Stomach smooth muscle (tissue), 2 donors: ENCODE data around the gene RPS15A.
A peak's percentile ranks its signal among the peaks of the same experiment; 100 is the strongest.
"Not testable (repeated sequence)": the region's sequence is repeated elsewhere in the genome, so short reads cannot be mapped to it uniquely, and the experiment has no call there.

ENCODE experiments used
- H3K27ac ChIP-seq: one replicate; pipeline ENCODE4 v1.7.0; 2013; ENCODE audit warnings: mild to moderate bottlenecking, low read length, inconsistent platforms
- H3K27me3 ChIP-seq, 2 donors: one replicate each; pipeline ENCODE4 v1.7.0; 2013; ENCODE audit warnings: low read length in 2 of 2; ENCODE audit not compliant: insufficient read depth in 2 of 2, control insufficient read depth in 1 of 2
- H3K36me3 ChIP-seq, 2 donors: one replicate each; pipeline ENCODE4 v1.7.0; 2013; ENCODE audit warnings: low read length in 2 of 2; ENCODE audit not compliant: control insufficient read depth in 2 of 2, insufficient read depth in 2 of 2
- H3K4me1 ChIP-seq: one replicate; pipeline ENCODE4 v1.7.0; 2013; ENCODE audit warnings: low read length; ENCODE audit not compliant: control insufficient read depth, insufficient read depth
- H3K4me3 ChIP-seq, 2 donors: one replicate each; pipeline ENCODE4 v1.7.0; 2013; ENCODE audit warnings: low read length in 2 of 2
- H3K9ac ChIP-seq, 2 donors: one replicate each; pipeline ENCODE4 v1.7.0; 2013; ENCODE audit warnings: low read length in 2 of 2, mild to moderate bottlenecking in 1 of 2
- H3K9me3 ChIP-seq, 2 donors: one replicate each; pipeline ENCODE4 v1.7.0; 2013; ENCODE audit warnings: low read length in 2 of 2; ENCODE audit not compliant: control insufficient read depth in 2 of 2
- donor health status: healthy.
- donor health status: Pancreatic carcinoma.

RPS15A gene

DNA sequence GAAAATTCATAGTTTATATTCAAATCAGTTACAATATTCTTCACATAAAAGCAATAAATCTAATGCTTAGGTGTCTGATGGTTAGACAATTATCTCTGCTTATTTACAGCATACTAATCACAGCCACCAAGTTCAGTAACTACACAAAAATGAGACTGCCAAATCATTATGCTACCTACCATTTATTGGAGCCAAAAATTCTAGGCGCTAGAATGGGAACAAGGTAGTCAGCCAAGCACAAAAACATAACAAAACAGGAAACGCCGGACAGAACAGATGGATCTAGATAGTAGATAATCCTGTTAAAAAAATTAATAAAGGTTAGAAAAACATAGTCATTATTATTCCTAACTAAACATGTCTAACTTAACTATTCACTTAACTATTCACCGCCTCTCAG lies 7.6 kb upstream of the RPS15A start:
- no peak overlapping the region for H3K27ac ChIP-seq
- H3K4me3 ChIP-seq, result no peak overlapping the region
- no peak overlapping the region for H3K9ac ChIP-seq

DNA sequence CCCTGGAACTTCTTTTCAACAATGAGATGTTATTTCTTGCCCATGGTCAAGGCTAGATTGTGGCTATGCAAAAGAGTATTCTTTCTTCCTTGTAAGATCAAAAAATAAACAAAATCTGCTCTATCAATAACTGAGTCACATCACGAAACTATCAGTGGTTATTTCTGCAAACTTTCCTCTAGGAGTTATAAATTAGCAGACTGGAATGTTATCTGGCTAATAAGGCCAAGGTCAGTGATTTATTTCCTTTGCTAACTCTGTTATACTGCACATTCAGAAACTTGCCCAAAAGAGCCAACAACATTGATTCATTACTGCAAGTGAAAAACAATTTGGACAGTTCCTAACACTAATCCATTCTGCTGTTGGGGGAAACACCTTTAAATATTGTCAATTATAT lies 6.2 kb upstream of the RPS15A start:
- no peak overlapping the region for H3K9ac ChIP-seq
- no peak overlapping the region for H3K4me3 ChIP-seq
- no peaks in the 10 kb centered on the region for H3K9me3 ChIP-seq
- peaks cover 9% of the 10 kb centered on the region for H3K4me1 ChIP-seq
- H3K27ac ChIP-seq, result no peak overlapping the region
- peaks cover 19 to 26% of the 10 kb centered on the region in 2 donors for H3K36me3 ChIP-seq
- no peaks in the 10 kb centered on the region for H3K27me3 ChIP-seq

More for the DNA sequence above, 7.6 kb upstream of the RPS15A start:
- peaks cover 19 to 25% of the 10 kb centered on the region in 2 donors for H3K36me3 ChIP-seq
- no peaks in the 10 kb centered on the region for H3K9me3 ChIP-seq
- H3K27me3 ChIP-seq, result no peaks in the 10 kb centered on the region
- peaks cover 14% of the 10 kb centered on the region for H3K4me1 ChIP-seq

DNA sequence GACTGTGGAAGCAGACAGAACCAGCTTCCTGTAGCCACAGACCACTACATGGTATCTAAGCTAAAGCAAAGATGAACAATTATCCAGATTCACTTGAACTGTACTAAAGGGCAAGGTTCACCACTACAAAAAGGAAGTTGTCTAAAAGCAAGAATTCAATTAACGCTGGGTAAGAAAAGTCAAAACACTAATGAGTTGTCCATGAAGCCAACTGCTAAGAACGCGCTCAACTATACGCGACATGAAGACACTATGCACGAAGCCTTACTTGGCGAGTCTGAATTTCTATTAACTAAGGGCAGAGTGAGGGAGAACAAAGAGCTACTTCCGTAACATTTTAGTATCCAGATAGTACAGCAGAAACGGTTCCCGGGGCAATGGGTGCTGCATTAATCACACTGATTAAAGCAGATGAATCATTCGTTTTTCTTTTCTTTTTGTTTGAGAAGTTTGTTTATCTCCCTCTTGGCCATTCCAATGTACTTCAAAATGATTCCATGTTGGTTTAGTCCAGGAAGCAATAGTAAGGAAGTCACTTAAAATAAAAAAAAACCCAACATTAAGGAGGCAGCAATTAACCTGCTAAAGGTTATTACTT lies 2.8 kb upstream of the RPS15A start:
- no peak overlapping the region for H3K9ac ChIP-seq
- no peaks in the 10 kb centered on the region for H3K9me3 ChIP-seq
- no peaks in the 10 kb centered on the region for H3K27me3 ChIP-seq
- no peak overlapping the region for H3K4me3 ChIP-seq
- H3K27ac ChIP-seq, result no peak overlapping the region
- H3K36me3 ChIP-seq, result peaks cover 19 to 32% of the 10 kb centered on the region in 2 donors
- peaks cover 13% of the 10 kb centered on the region for H3K4me1 ChIP-seq

DNA sequence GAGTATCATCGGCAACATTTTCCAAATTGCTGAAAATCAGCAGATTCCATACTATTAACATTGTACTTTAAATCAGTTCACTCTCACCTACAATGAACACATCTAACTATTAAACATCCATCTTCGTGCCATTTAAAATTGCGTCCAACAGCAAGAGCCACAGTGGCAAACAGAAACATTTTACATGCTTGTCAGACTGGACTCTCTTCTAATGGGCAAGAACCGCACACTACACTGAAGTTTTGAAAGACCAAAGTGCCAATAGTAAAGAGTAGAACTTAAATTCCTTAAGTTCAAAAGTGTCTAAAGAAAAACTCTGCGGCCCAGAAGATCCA lies 652 bp downstream of the RPS15A start:
- Histone ChIP-seq H3K9me3 (no peaks in the 10 kb centered on the region), H3K27me3 (no peaks in the 10 kb centered on the region), H3K9ac (peak overlapping the region; percentile 96 to 98), H3K4me1 (peaks cover 31% of the 10 kb centered on the region), H3K27ac (peak overlapping the region; percentile 79), H3K4me3 (peak overlapping the region; percentile 86 to 99), H3K36me3 (peaks cover 35 to 43% of the 10 kb centered on the region in 2 donors)

DNA sequence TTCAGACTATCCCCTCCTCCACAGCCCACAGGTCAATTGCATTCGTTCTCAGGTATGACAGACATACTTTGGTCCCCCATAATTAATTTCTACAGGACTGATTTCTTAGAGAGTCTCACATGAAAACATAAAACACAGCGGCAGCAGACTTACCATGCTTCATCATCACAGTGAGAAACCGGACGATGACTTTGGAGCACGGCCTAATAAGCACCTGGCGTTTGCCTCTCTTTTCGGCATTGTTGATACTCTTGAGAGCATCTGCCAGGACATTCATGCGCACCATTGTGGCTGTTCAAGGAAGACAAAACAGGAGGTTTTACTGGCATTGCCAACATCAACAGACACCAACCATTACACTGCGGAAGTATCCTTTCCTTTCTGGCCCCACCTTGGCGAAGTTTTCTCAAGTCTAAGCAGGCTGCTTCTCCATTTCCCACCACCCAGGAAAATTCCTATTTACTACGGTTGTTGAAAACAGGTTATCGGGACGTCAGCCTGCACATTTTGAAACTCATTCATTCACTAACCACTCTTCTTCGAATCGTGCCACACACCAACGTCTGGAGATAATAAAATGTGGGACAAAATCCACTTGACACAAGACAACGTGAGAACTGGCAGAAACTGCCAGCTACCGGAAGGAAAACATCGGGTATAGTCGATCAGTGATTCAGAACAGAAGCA lies 1.2 kb downstream of the RPS15A start:
- peaks cover 37 to 40% of the 10 kb centered on the region in 2 donors for H3K36me3 ChIP-seq
- H3K27ac ChIP-seq, result peak overlapping the region; percentile 79
- H3K4me3 ChIP-seq, result peak overlapping the region; percentile 86 to 99
- H3K4me1 ChIP-seq, result peaks cover 31% of the 10 kb centered on the region
- no peaks in the 10 kb centered on the region for H3K27me3 ChIP-seq
- no peaks in the 10 kb centered on the region for H3K9me3 ChIP-seq
- peak overlapping the region; percentile 96 to 98 for H3K9ac ChIP-seq

DNA sequence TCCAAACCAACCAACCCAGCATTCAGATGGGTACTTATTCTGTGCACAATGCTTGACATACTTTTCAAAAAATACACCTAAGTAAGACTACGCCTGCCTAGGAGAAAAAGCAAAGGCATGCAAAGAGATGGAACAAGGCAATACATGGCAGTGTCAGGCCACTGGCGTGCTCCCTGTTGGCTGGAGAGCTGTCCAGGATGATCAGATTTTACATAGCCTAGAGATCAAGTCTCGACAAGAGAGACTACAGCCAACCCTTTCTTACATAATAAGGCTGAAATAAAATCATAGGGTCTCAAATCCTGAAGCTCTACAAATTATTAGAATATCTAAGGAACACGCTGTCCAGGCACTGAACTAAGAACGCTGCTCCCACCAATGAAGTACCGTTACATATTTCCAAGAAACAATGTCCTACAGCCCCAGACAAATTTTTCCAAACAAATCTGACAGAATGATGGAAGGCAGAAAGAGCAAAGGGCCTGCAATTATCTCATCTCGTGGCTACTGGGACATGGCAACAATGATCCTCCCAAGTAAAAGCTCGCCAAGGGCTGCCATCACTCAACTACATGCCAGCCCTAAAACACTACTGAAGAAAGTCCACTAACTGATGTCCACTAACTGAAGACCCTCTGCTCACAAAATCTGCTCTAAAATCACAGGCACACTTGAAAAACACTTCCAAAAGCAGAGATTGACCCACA lies 5.1 kb downstream of the RPS15A start:
- Histone ChIP-seq H3K27ac (peak overlapping the region; percentile 42), H3K27me3 (no peaks in the 10 kb centered on the region), H3K4me3 (no peak overlapping the region), H3K36me3 (peaks cover 41 to 46% of the 10 kb centered on the region in 2 donors), H3K4me1 (peaks cover 31% of the 10 kb centered on the region), H3K9ac (peak overlapping the region in 1 of 2 donors; percentile 58), H3K9me3 (no peaks in the 10 kb centered on the region)

DNA sequence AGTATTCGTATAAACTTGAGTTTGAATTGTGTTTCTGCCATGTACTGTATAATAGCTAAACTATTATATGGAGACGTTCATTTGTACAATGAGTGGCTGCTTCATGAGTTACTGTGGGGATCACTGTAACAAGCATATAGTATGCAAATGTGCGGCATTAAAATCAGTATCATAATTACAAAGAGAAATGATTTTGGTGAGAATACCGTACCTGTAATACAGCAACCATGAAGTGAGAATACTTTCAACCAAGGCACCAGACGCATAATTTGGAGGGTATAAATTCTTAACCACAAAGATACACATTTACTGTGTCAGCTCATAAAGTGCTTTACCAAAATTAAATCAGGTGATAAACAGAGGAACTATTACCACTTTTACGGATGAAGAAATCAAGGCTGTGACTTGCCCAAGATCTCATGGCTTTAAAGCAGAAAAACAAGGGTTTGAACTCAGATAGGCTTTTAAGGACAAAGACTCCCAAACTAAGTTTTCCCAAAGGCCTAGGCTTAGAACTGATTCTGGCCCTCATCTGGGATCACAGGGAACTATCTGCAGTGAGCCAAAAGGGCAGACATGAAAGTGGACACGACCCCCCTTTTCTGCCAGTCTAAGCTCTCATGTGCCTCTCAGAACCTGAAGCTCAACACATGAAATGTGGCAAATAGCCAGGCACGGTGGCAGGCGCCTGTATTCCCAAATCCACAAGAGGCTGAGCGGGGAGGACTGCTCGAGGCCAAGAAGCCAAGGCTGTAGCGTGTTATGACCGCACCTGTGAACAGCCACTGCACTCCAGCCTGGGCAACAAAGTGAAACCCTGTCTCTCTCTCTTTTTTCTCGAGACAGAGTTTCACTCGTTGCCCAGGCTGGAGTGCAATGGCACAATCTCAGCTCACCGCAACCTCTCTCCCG lies 6.4 kb downstream of the RPS15A start:
- Histone ChIP-seq H3K9me3 (no peaks in the 10 kb centered on the region), H3K27ac (no peak overlapping the region), H3K4me1 (peaks cover 23% of the 10 kb centered on the region), H3K27me3 (no peaks in the 10 kb centered on the region), H3K36me3 (peaks cover 41 to 46% of the 10 kb centered on the region in 2 donors), H3K9ac (no peak overlapping the region), H3K4me3 (no peak overlapping the region)

DNA sequence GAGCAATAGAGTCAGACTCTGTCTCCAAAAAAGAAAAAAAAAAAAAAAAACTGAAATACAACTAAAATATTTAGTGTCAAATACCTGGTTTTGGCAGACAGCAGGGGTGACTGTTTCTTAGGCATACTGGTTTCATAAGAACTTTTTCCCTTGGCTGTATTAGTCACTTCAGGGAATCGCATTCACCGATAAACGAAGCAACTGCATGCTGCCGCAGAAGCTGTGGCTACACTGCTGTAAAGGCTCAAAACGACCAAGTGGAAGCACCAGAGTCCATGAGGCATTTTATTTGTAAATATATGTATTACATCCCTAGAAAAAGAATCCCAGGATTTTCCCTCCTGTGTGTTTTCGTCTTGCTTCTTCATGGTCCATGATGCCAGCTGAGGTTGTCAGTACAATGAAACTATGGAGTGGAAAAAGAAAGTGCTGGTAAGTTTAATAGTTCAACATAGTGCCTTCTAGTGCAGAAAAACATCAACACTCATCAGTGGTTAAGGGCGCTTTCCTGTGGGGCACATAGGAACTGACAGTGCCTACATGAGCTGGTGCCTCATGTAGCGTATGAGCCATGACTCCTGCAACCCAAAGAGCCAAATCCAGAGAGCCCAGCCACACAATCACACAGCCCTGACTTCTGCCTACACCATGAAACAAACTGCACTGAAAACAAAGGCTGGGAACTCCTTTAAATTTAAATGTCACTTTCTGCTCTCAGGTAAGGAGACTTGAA lies 7.3 kb downstream of the RPS15A start:
- peaks cover 39 to 41% of the 10 kb centered on the region in 2 donors for H3K36me3 ChIP-seq
- no peaks in the 10 kb centered on the region for H3K9me3 ChIP-seq
- H3K4me3 ChIP-seq, result no peak overlapping the region
- no peak overlapping the region for H3K27ac ChIP-seq
- peaks cover 17% of the 10 kb centered on the region for H3K4me1 ChIP-seq
- no peaks in the 10 kb centered on the region for H3K27me3 ChIP-seq
- no peak overlapping the region for H3K9ac ChIP-seq

DNA sequence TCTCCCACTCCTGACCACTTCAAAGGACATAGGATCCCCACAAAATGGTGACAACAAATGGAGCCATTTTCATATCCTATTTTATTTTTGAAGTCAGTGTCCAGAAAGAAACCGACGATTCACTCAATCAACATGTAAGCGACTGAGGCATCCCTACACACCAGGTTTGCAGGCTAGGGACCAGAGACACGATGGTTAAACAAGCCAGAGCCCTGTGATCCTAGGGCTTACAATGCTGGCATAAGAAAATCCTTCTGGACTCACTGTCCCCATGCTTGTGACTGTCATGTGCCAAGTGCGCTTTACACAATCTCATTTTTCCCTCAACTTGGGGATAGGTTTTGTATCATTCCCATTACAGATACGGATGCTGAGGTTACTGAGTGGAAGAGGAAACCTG lies 8.9 kb downstream of the RPS15A start:
- H3K9me3 ChIP-seq, H3K27me3 ChIP-seq, H3K27ac ChIP-seq, H3K4me1 ChIP-seq, H3K4me3 ChIP-seq, H3K9ac ChIP-seq: not testable (repeated sequence)
- peaks cover 30 to 31% of the 10 kb centered on the region in 2 donors for H3K36me3 ChIP-seq
